Tibial nerve (tissue), 4 donors: ENCODE data around the gene GPS1.

Experiments used
- CTCF ChIP-seq, 5 experiments: fragments of 200-600 bp in 3 of 5; fragments of 450-650 bp in 2 of 5; sonication (generic) in 3 of 5; IDR thresholded peaks; one replicate each; pipeline ENCODE4 v1.5.1; 2016 to 2019; ENCODE audit warnings: antibody characterized with exemption in 5 of 5, mild to moderate bottlenecking in 3 of 5, moderate library complexity in 2 of 5
- EP300 ChIP-seq, 2 donors: sonication (generic); formaldehyde crosslinking; IDR thresholded peaks; one replicate each; pipeline ENCODE4 v1.6.1; 2017; ENCODE audit warnings: antibody characterized with exemption in 2 of 2, mild to moderate bottlenecking in 1 of 2
- POLR2A ChIP-seq, 2 donors: fragments of 450-650 bp; IDR thresholded peaks; one replicate each; pipeline ENCODE4 v1.6.1; 2017; ENCODE audit warnings: antibody characterized with exemption in 2 of 2, mild to moderate bottlenecking in 2 of 2, moderate library complexity in 2 of 2

GRCh38 chr17:82029391-82029790, 22.3 kb upstream of the GPS1 start:
- no peak for TF ChIP-seq CTCF (IDR thresholded peaks at IDR 0.05)
- TF ChIP-seq POLR2A (IDR thresholded peaks at IDR 0.05): no peak
- TF ChIP-seq EP300 (IDR thresholded peaks at IDR 0.05): no peak
